Measurements from ENCODE around the gene EVI5L.

The EVI5L gene

GRCh38 chr19:7900931-7901330, 70.9 kb downstream of the EVI5L start:
- no peak overlapping the region for H3K4me3 ChIP-seq (ENCODE audit: control insufficient read depth, low read depth, low read length)
- no peak for TF ChIP-seq CTCF (IDR thresholded peaks at IDR 0.05; ENCODE audit: control insufficient read depth, insufficient read depth, low read depth, low read length, missing control alignments)
- DNase-seq (ENCODE audit: low read depth), result no peak

- no peak for DNase-seq (ENCODE audit: low read depth)
- H3K4me3 ChIP-seq (ENCODE audit: control insufficient read depth, low read depth, low read length), result no peak overlapping the region
- TF ChIP-seq CTCF (IDR thresholded peaks at IDR 0.05; ENCODE audit: control insufficient read depth, insufficient read depth, low read depth, low read length, missing control alignments), result no peak
These were observed 71.3 kb downstream of the EVI5L start for GRCh38 chr19:7901337-7901736.

GRCh38 chr19:7902796-7903243, 72.8 kb downstream of the EVI5L start:
- no peak for TF ChIP-seq CTCF (IDR thresholded peaks at IDR 0.05; ENCODE audit: control insufficient read depth, insufficient read depth, low read depth, low read length, missing control alignments)
- H3K4me3 ChIP-seq (ENCODE audit: control insufficient read depth, low read depth, low read length), result peak overlapping the region; percentile 62
- no peak for DNase-seq (ENCODE audit: low read depth)

GRCh38 chr19:7903244-7904073, 73.4 kb downstream of the EVI5L start, which contains the start of gene MAP2K7:
MAP2K7 (plus strand) TSS chr19:7903877; CDS start chr19:7903945, 68 bp downstream.
- H3K4me3 ChIP-seq (ENCODE audit: control insufficient read depth, low read depth, low read length), result peak within 1 kb of the TSS; percentile 88
- TF ChIP-seq CTCF (IDR thresholded peaks at IDR 0.05; ENCODE audit: control insufficient read depth, insufficient read depth, low read depth, low read length, missing control alignments), result peak; percentile 45
- DNase-seq (ENCODE audit: low read depth), result peak; percentile 94

GRCh38 chr19:7904074-7905020, 74.3 kb downstream of the EVI5L start:
- H3K4me3 ChIP-seq (ENCODE audit: control insufficient read depth, low read depth, low read length), result peak overlapping the region; percentile 88
- TF ChIP-seq CTCF (IDR thresholded peaks at IDR 0.05; ENCODE audit: control insufficient read depth, insufficient read depth, low read depth, low read length, missing control alignments), result no peak
- no peak for DNase-seq (ENCODE audit: low read depth)

- peak overlapping the region; percentile 3 for H3K4me3 ChIP-seq (ENCODE audit: control insufficient read depth, low read depth, low read length)
- no peak for DNase-seq (ENCODE audit: low read depth)
- TF ChIP-seq CTCF (IDR thresholded peaks at IDR 0.05; ENCODE audit: control insufficient read depth, insufficient read depth, low read depth, low read length, missing control alignments), result no peak
These were observed 75.2 kb downstream of the EVI5L start for GRCh38 chr19:7905268-7905667.

Measured in AG09309 (cell line).